HG03280 (cell line): ENCODE results near the gene GORAB.

ENCODE experiments used
- ATAC-seq: cut with Tn5 transposase; IDR thresholded peaks from one replicate; pipeline ENCODE4 v1.9.1; 2021; ENCODE audit warnings: mild to moderate bottlenecking, moderate library complexity; ENCODE audit not compliant: unreplicated experiment

GORAB gene

GRCh38 chr1:170590921-170591705, 59.1 kb downstream of the GORAB start:
- ATAC-seq = no peak

GRCh38 chr1:170592591-170593111, 60.7 kb downstream of the GORAB start:
- ATAC-seq = no peak

GRCh38 chr1:170593173-170594011, 61.4 kb downstream of the GORAB start:
- no peak for ATAC-seq

- ATAC-seq = no peak
These were observed 62.2 kb downstream of the GORAB start for GRCh38 chr1:170594066-170594626.

GRCh38 chr1:170596701-170597100, 64.7 kb downstream of the GORAB start:
- ATAC-seq = no peak

- no peak for ATAC-seq
These were observed 66.7 kb downstream of the GORAB start for GRCh38 chr1:170598618-170599017.

GRCh38 chr1:170599033-170599432, 67.1 kb downstream of the GORAB start:
- no peak for ATAC-seq

GRCh38 chr1:170601866-170602265, 69.9 kb downstream of the GORAB start:
- ATAC-seq = no peak
